Endothelial cell of umbilical vein (primary cell): ENCODE results near the gene VPS35L. TPM values are rescaled to one million over a fixed set of nuclear protein-coding genes. Genes with fewer than 3 reads are reported as not detected.

Experiments used
- BruUV-seq: library from RNA; stranded (reverse); fragments of 400-500 nt; replicated peaks from 2 replicates; lab custom pipeline; 2021; lab: Mats Ljungman, UMichigan
- CTCF ChIA-PET: fragments of 300-600, 350-600 bp; sonication (Branson Sonifier 250); formaldehyde crosslinking; loops from one replicate; lab custom pipeline; 2021; ENCODE audit warnings: antibody characterized with exemption, inconsistent platforms; lab: Charles Lee
- POLR2A ChIA-PET: fragments of 300-600, 350-600 bp; sonication (Branson Sonifier 250); formaldehyde crosslinking; loops from one replicate; lab custom pipeline; 2021; ENCODE audit warnings: antibody characterized with exemption, inconsistent platforms; lab: Charles Lee
- DNase-seq: peaks from one replicate; pipeline ENCODE4 v3.0.0-alpha.2; 2011; ENCODE audit warnings: low read depth, low spot score
- FAIRE-seq: peaks from 2 replicates; lab custom pipeline; 2011; peaks lifted over from hg19 to GRCh38; lab: Jason Lieb, UNC
- H2AFZ ChIP-seq: 2 replicates; pipeline ENCODE4 v1.6.0; 2012; ENCODE audit warnings: low read depth, low read length, control low read depth, inconsistent platforms
- H3K27ac ChIP-seq: 2 replicates; pipeline ENCODE4 v1.5.1; 2011; ENCODE audit warnings: low read depth, mild to moderate bottlenecking, control low read depth, low read length, moderate library complexity; ENCODE audit not compliant: insufficient read depth
- H3K27me3 ChIP-seq, 2 experiments: 2 replicates each; pipeline versions ENCODE4 v1.6.0 to v1.6.1; 2011; ENCODE audit warnings: low read length in 2 of 2, mixed read lengths in 1 of 2; ENCODE audit not compliant: control insufficient read depth in 2 of 2, insufficient read depth in 2 of 2
- H3K36me3 ChIP-seq, 2 experiments: 2 replicates in 1 of 2; 3 replicates in 1 of 2; pipeline ENCODE4 v1.5.1; 2011; ENCODE audit warnings: low read length in 2 of 2, mild to moderate bottlenecking in 1 of 2, moderate library complexity in 1 of 2; ENCODE audit not compliant: control insufficient read depth in 2 of 2, insufficient read depth in 2 of 2; ENCODE audit errors: extremely low read depth in 1 of 2
- H3K4me1 ChIP-seq: 3 replicates; pipeline ENCODE4 v1.5.1; 2011; ENCODE audit warnings: mild to moderate bottlenecking, low read length; ENCODE audit not compliant: control insufficient read depth, insufficient read depth; ENCODE audit errors: extremely low read depth
- H3K4me2 ChIP-seq: 2 replicates; pipeline ENCODE4 v1.6.1; 2011; ENCODE audit warnings: low read length, control low read depth, mixed read lengths; ENCODE audit not compliant: insufficient read depth
- H3K4me3 ChIP-seq, 3 experiments: fragments of 200-600 bp in 1 of 3; sonication (generic), shearing (Covaris generic) in 1 of 3; replicated peaks in 1 of 3; 2 replicates each; pipeline ENCODE4 v1.5.1; 2011 to 2016; ENCODE audit warnings: control low read depth in 3 of 3, low read length in 3 of 3, mild to moderate bottlenecking in 2 of 3, inconsistent platforms in 1 of 3, low read depth in 1 of 3, moderate library complexity in 1 of 3; ENCODE audit not compliant: insufficient read depth in 1 of 3
- H3K79me2 ChIP-seq: 2 replicates; pipeline ENCODE4 v1.6.0; 2012; ENCODE audit warnings: low read length, inconsistent platforms; ENCODE audit not compliant: control insufficient read depth, insufficient read depth
- H3K9ac ChIP-seq: replicated peaks from 2 replicates; pipeline ENCODE3; 2011; ENCODE audit warnings: low read length, control low read depth; ENCODE audit not compliant: insufficient read depth; ENCODE audit errors: extremely low read depth
- H3K9me1 ChIP-seq: replicated peaks from 3 replicates; pipeline ENCODE4 v1.6.0; 2011; ENCODE audit warnings: mild to moderate bottlenecking, low read length; ENCODE audit not compliant: control insufficient read depth, insufficient read depth; ENCODE audit errors: extremely low read depth
- H3K9me3 ChIP-seq: replicated peaks from 2 replicates; pipeline ENCODE4 v1.5.1; 2012; ENCODE audit warnings: low read length, inconsistent platforms; ENCODE audit not compliant: control insufficient read depth, insufficient read depth
- H4K20me1 ChIP-seq: replicated peaks from 2 replicates; pipeline ENCODE3; 2011; ENCODE audit warnings: mild to moderate bottlenecking, low read length; ENCODE audit not compliant: control insufficient read depth, insufficient read depth; ENCODE audit errors: extremely low read depth
- EZH2 ChIP-seq: IDR thresholded peaks from 2 replicates; pipeline ENCODE4 v1.6.1; 2012; ENCODE audit warnings: borderline replicate concordance, low read depth, mild to moderate bottlenecking, moderate library complexity, low read length, inconsistent platforms; ENCODE audit not compliant: severe bottlenecking
- FOS ChIP-seq: IDR thresholded peaks from 2 replicates; pipeline ENCODE4 v1.6.1; 2011; ENCODE audit warnings: mild to moderate bottlenecking, low read length, moderate library complexity, borderline replicate concordance; ENCODE audit not compliant: insufficient read depth
- GATA2 ChIP-seq: IDR thresholded peaks from 2 replicates; pipeline ENCODE4 v1.7.0; 2011; ENCODE audit warnings: low read depth, mild to moderate bottlenecking, moderate library complexity, mixed read lengths, low read length; ENCODE audit not compliant: insufficient read length, insufficient read depth
- JUN ChIP-seq: IDR thresholded peaks from 2 replicates; pipeline ENCODE4 v1.6.1; 2011; ENCODE audit warnings: borderline replicate concordance, low read depth; ENCODE audit not compliant: insufficient read length, insufficient read depth
- MAX ChIP-seq: IDR thresholded peaks from 2 replicates; pipeline ENCODE4 v1.6.1; 2011; ENCODE audit not compliant: insufficient read depth, insufficient read length
- MYC ChIP-seq: IDR thresholded peaks from one replicate; pipeline ENCODE4 v1.6.1; 2011; ENCODE audit warnings: mild to moderate bottlenecking, low read depth, low read length
- POLR2A ChIP-seq: IDR thresholded peaks from 2 replicates; pipeline ENCODE4 v1.6.1; 2012; ENCODE audit warnings: low read depth, mild to moderate bottlenecking, control low read depth, low read length
- POLR2AphosphoS5 ChIP-seq: IDR thresholded peaks from 2 replicates; pipeline ENCODE4 v1.6.1; 2012; ENCODE audit warnings: low read depth, mild to moderate bottlenecking, control low read depth, low read length, moderate library complexity; ENCODE audit not compliant: insufficient read depth
- dilution Hi-C: fragments of 300-500 bp; cut with MboI; formaldehyde crosslinking; loops from one replicate; pipeline ENCODE4 v1.15.0; 2019; ENCODE audit warnings: low sequenced_read_pairs; ENCODE audit not compliant: extremely low pct_ligation_motif_present
- intact Hi-C: fragments of 100-400 bp; cut with micrococcal nuclease; formaldehyde crosslinking; loops from one replicate; pipeline ENCODE4 v1.10.0; 2022
- polyA plus RNA-seq, 4 experiments: library from polyadenylated mRNA; depleted of rRNA in 3 of 4; stranded (reverse) in 3 of 4; unstranded in 1 of 4; fragments of >200 nt; gene quantifications; 2 replicates each; pipeline versions ENCODE4 v1.2.1 to v1.2.3, GENCODE V29; 2011 to 2012; ENCODE audit warnings: missing spikeins in 1 of 4
- total RNA-seq: library from RNA; stranded (reverse); gene quantifications from 2 replicates; pipeline ENCODE4 v1.2.3, GENCODE V29; 2021
- TF ChIP-seq, protein P1 (sequence below), 2 donors: IDR thresholded peaks; 1 replicate in 1 of 2; 2 replicates in 1 of 2; pipeline ENCODE4 v1.5.1; 2011; ENCODE audit warnings: low read length in 2 of 2, mild to moderate bottlenecking in 2 of 2, moderate library complexity in 2 of 2, control low read depth in 1 of 2, inconsistent platforms in 1 of 2, low read depth in 1 of 2; ENCODE audit not compliant: insufficient read depth in 1 of 2; ENCODE audit errors: extremely low read depth in 1 of 2

Gene VPS35L
- total and polyA plus RNA-seq, 2 donors (not counting 3 experiments of a cell fraction or from before 2014, with no cell fraction given) = 49.1 to 91.1 TPM

DNA sequence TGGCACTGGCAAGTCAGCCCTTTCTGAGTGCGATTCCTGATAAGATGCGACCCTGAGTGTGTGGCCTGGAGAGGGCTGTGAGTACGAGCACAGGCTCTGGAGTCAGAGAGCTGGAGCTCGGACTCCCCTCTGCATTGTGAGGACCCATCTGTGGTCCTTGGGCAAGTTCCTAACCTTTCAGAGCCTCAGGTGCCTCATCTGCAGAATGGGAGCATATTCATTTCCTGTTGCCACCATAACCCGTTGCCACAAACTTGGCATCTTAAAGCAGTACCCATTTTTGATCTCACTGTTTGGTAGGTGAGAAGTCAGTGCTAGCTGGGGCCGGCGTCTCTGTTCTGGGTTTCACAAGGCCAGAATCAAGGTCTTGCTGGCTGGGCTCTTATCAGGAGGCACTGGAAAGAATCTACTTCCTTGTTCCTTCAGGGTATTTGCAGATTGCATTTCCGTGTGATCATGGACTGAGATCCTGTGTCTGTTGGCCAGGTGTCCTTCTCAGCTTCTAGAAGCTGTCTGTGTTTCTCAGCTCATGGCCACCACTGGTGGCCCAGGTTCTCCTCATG lies 142.3 kb downstream of the VPS35L start:
- intact Hi-C loops = loop anchor here (10.0 kb wide), 1 partner anchor 93 kb away; no protein-coding TSS in a partner anchor

More for the DNA sequence above, 142.3 kb downstream of the VPS35L start:
- H3K4me3 ChIP-seq = no peak overlapping the region
- DNase-seq = no peak
- POLR2A ChIA-PET = no interaction called here
- H4K20me1 ChIP-seq = no peaks in the 10 kb centered on the region
- CTCF ChIA-PET = no interaction called here
- no peaks in the 10 kb centered on the region for H3K79me2 ChIP-seq
- no peak overlapping the region for H3K4me2 ChIP-seq
- TF ChIP-seq, protein P1, sequence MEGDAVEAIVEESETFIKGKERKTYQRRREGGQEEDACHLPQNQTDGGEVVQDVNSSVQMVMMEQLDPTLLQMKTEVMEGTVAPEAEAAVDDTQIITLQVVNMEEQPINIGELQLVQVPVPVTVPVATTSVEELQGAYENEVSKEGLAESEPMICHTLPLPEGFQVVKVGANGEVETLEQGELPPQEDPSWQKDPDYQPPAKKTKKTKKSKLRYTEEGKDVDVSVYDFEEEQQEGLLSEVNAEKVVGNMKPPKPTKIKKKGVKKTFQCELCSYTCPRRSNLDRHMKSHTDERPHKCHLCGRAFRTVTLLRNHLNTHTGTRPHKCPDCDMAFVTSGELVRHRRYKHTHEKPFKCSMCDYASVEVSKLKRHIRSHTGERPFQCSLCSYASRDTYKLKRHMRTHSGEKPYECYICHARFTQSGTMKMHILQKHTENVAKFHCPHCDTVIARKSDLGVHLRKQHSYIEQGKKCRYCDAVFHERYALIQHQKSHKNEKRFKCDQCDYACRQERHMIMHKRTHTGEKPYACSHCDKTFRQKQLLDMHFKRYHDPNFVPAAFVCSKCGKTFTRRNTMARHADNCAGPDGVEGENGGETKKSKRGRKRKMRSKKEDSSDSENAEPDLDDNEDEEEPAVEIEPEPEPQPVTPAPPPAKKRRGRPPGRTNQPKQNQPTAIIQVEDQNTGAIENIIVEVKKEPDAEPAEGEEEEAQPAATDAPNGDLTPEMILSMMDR (IDR thresholded peaks at IDR 0.05; ENCODE audit: extremely low read depth in 1 of 2, insufficient read depth in 1 of 2, low read depth in 1 of 2, low read length in 2 of 2) = no peak
- TF ChIP-seq POLR2A (no peak), MYC (no peak), POLR2AphosphoS5 (no peak), EZH2 (no peak), MAX (no peak), FOS (no peak), GATA2 (no peak), JUN (no peak)
- dilution Hi-C loops = no loop called here
- H3K27me3 ChIP-seq = no peaks in the 10 kb centered on the region
- no TSS peak for BruUV-seq
- H3K36me3 ChIP-seq = peaks cover 4 to 14% of the 10 kb centered on the region in 2 experiments
- no peak overlapping the region for H3K9ac ChIP-seq
- H3K9me3 ChIP-seq = no peaks in the 10 kb centered on the region
- H3K4me1 ChIP-seq = peaks cover 17% of the 10 kb centered on the region
- H3K9me1 ChIP-seq = no peaks in the 10 kb centered on the region
- no peak for FAIRE-seq
- H2AFZ ChIP-seq = no peak overlapping the region
- H3K27ac ChIP-seq = no peak overlapping the region
